Measurements from ENCODE around the gene TEK.
A peak's percentile ranks its signal among the peaks of the same experiment; 100 is the strongest.

TEK gene

DNA sequence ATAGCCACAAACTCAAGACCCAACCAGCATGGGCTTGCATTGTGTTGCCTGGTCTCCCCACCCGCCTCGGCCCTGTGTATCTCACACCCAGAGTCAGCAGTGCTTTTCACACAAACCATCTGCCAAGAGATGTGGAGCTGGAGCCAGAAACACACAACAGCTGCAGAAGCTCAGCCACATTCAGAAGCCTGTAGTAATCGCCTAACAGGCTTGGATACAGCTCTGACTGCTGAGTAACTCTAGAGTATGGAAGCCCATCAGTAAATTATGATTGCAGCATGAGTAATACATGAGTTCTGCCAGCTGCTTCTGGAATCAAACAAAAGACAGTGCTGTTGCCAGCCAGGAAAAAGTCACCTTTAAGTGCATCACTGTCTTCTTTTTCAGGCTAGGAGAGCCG is 16.0 kb downstream of the TEK start:
- DNase-seq = no peak

- DNase-seq = no peak
These were observed 16.9 kb downstream of the TEK start for GRCh38 chr9:27125936-27126335.

GRCh38 chr9:27126670-27127069 is 17.6 kb downstream of the TEK start:
- DNase-seq = no peak

GRCh38 chr9:27129221-27129620 is 20.2 kb downstream of the TEK start:
- DNase-seq = peak; percentile 11 to 25

DNA sequence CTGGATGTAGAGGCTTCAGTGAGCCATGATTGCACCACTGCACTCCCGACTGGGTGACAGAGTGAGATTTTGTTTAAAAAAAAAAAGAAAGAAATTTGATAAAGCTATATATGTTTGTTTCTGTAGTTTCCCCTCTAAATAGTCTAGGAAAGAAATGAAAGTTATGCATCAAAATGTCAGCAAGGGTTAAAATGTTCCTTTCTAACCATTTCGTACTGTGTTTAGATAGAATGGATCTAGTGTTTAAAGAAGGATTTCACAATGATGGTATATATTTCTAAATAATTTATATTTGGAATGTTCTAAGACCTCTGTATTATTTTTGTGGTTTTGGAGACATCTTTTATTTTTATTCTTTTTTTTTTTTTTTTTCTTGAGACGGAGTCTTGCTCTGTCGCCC is 22.7 kb downstream of the TEK start:
- no peak for DNase-seq

DNA sequence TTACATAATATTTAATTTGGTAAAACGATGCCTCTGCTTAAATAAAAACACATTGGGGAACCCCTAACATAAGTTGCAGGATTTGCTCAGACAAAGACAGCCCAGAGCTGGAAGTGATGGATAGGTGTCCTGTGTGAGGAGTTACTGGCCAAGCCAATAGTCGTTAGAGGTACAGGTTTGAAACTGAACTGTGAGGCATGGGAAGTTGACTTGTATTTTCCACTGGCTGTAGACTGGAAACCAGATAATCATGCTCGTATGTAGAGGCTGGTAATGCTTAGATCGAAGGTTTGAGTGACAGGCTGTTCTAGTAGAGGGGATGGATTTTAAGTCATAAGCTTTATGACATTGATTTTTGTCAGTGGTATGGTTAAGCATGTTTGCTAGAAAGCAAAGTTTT is 24.8 kb downstream of the TEK start:
- DNase-seq = no peak

DNA sequence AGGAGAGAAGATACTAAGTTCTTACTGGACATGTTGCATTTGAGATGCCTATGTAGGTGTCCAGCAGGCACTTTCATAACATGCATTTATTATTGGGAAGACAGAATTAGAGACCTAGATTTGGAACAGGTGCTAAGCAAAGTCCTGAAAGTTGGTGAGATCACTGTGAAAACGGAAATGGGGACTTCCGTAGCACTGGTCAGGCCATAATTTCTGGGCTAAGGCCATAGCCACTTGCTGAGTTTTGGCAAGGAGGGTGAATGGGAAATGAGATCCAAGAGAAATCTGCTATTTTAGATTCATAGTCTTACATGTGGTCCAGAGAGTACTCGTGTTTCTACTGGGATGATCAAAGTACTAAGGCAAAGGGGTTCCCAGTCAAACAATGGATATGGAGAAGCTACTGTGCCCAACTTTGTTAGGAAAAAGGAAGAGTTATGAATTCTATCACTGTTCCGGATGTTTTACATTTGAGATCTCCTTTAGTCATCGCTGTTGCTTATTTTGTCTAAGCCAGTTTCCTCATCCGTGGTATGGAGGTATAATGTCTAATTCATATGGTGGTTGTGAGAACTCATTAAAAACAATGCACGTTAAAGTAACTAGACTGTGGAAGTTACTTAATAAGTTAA is 33.4 kb downstream of the TEK start:
- no peak for DNase-seq

- DNase-seq = no peak
These were observed 36.1 kb downstream of the TEK start for GRCh38 chr9:27145143-27145542.

GRCh38 chr9:27149651-27150050 is 40.6 kb downstream of the TEK start:
- DNase-seq = no peak

DNA sequence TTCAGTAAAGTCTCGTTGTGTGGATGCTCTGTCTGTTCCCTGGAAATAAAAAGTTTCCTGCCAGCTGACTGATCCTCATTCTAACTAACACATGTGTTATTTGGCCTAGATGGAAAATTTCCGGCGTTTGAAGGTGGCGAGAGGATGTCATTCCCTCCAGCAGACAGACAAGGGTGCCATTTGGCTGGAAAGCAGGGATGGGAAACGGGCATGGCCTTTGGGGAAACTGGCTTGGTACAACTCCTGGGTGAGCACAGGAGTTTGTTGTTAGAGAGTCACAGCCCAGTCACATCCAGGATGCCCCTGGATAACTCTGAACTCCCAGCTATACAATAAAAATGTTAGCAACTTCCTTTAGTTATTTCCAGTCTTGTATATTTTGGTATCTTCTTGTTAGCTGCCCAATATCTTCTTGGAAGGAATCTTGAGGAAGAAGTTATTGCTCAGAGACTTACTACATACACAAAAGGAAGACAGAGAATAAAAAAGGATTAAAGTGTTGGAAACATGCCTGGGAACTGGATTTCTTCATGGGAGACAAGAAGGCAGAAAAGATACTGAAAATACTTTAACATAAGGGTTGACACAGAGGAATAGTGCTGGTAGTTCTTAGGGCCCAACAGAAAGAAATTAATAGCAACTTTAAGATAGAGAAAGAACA is 41.9 kb downstream of the TEK start:
- DNase-seq = no peak

DNA sequence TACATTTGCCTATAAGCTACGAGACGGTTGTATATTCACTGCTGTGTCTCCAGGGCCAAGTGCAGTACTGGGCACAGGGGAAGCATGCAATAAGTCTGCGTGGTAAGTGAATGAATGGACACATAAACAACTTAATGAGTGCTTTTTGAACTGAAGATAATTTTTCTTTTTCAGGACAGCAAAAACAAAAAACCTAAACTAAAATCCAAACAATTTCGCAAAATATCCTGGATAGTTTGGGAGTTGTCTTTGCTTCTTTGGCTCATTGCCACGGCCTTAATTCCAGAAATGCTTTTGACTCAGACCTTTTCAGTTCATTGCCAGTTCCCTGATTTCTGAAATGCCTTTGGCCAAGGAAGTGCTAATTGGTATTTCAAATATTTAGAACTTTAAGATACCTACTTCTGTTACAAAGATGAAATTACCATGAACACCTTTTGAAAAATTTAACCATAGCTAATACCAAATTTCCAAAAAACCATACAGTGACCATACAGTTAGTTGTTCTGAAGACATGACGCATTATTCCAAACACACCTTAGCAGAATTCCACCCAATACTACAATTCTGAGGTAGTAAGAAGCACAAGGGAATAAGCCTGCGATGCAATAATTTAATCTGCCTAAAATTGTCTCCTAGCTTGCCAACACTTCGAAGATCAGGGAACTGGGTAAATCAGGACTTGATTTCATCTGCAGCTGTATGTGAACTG is 42.8 kb downstream of the TEK start:
- DNase-seq = no peak

- DNase-seq = no peak
These were observed 43.3 kb downstream of the TEK start for GRCh38 chr9:27152405-27152718.

DNA sequence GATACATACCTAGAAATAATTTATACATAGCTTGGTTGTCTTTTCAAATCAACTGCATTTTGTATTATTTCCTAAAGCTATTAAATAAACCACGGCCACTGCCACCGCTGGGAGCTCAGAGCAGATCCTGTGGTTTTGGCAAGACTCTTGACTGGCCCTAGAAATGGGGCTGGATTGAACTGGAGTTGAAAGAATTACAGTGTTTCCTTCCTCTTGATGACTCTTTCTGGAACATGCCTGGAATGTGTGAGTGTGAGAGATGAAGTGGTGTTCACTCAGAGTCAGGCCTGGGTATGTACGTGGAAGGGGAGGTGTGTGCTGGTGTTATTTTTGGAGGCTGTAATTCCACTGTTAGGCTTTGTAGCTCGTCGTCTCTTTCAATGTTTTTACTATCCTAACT is 45.9 kb downstream of the TEK start:
- DNase-seq = no peak

DNA sequence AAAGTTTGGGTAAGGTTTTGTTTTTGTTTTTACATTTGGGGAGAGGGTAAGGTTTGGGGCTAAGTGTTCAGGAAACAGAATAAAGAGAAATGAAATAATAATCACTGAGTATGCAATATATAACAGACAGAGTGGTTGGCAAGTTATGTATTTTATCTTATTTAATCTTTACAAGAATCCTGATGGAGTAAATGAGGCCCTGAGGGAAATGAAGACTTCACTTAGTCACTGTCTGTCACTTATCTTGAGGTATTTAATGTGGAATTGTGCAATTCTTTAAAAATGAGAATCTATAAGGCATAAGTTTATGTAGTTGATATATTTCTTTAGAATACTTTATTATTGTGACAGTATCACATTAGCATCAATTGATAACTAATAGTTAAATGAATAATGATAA is 48.1 kb downstream of the TEK start:
- DNase-seq = no peak

GRCh38 chr9:27157736-27158135 is 48.7 kb downstream of the TEK start:
- no peak for DNase-seq

DNA sequence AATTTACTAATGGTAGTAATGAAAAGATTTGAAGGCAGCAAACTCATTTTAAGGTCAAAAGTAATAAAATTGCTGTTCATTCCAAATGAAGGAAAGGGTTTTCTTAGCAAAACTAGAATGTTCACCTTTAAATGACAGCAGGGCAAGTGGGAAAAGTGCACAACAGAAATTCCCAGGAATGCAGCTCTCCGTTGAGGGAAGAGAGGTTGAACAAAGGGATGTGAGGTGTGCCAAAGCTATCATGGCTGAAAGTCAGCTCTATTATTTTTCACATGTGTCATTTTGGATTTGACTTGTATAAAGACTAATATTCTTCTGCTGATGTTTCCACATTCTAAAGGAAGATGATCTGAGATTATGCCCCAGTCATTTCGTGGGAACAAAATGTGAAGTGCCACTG is 51.6 kb downstream of the TEK start:
- no peak for DNase-seq

- no peak for DNase-seq
These were observed 53.0 kb downstream of the TEK start for GRCh38 chr9:27162045-27162444.

DNA sequence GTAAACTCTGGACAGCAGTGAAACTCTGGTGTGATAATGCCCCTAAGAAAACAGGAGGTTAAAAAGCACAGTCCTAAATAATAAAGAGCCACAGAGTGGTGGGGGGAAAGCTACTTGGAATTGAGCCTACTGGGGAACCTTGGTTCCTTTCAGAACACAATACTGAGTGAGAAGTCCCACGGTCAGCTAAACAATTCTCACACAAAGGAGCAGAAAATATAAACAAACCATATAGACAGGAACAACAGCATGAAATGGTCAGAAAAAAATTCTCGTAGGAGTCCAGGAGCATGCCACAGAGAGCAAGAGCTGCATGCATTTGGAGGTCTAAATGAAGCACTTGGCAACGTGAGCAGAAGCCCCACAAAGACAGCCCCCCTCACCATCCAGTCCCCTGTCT is 56.0 kb downstream of the TEK start:
- DNase-seq = no peak

DNA sequence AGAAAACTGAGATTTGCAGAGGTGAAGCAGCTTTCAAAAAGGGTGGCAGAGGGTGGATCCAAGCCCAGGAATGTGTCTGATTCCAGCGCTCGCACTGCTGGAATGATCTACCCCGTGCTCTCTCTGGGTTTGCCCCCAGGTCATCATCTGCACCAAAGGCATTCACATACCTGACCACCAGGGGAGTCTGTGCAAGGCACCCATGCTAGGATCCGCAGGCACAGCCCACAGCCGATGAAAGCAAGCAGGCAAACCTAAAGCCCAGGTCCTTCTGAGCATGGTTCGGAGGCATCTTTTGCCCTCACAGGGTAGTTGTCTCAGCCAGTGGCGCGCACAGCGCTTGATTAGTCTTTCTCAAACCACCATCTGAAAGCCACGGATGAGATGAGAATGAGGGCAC is 56.6 kb downstream of the TEK start:
- no peak for DNase-seq

DNA sequence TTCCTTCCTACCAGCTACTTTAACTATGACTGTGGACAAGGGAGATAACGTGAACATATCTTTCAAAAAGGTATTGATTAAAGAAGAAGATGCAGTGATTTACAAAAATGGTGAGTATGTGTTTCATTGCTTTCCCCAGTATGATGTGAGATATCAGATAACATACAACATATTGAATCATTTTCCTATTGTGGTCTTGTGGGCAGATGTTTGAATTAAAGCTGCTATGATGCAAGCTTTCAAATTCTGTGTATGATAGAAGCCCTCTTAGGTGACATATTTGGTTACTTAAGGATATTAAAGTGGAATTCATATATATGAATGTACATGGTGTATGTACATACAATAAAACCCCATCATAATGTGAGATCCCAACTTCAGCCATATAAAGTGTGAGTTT is 59.5 kb downstream of the TEK start:
- DNase-seq = peak in 1 of 2 donors; percentile 4

DNA sequence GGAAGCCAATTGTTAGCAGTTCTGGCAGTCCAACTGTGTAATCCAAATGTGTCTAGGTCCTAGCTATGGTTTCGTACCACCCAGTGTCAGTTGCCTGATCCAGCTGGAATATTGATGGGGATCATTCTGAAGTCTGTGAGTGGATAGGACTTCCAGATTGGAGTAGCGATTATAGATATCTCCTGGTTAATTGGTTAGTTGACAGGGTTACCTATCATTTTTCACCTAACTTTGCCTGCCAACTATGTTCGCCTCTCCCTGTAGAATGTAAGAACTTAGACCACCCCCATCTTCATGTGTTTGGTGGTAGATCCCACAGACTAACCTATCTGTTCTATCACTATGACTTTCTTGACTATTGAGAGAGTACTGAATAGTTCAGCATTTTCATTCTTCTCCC is 59.9 kb downstream of the TEK start:
- no peak for DNase-seq

DNA sequence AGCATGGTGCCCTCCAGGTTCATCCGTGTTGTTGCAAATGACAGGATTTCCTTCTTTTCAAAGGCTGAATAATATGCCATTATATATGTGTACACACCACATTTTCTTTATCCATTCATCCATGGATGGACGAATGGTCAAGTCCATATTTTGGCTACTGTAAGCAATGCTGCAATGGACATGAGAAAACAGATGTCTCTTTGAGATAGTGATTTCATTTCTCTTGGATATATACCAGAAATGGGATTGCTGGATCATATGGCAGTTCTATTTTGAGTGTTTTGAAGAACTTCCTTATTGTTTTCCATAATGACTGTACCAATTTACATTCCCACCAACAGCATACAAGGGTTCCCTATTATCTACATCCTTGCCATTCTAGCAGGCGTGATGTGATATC is 67.9 kb downstream of the TEK start:
- DNase-seq = no peak

DNA sequence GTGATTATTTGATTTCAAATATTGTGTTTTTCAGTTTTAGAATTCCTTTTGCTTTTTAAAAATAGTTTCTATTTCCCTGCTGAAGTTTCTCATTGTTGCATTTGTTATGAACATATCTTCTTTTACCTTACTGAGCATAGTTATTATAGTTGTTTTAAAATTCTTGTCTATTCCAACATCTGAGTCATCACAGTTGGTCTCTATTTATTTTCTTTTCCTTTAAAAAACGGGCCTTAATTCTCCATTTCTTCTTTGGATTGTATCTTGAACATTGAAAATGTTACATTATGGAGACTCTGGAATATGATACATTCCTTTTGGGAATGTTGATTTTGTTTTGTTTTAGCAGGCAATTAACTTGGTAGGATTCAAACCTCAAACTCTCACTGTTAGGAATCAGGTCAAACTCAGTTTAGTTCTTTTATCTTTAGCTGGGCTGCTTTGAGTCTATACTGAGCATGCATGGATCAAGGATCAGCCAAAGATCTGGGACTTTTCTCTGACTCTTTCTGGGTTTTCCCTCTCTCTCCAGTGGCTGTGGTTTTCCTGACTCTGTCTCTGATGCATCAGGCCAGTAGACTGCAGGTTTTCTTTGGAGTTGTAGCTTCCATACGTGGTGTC is 70.3 kb downstream of the TEK start:
- DNase-seq = no peak

DNA sequence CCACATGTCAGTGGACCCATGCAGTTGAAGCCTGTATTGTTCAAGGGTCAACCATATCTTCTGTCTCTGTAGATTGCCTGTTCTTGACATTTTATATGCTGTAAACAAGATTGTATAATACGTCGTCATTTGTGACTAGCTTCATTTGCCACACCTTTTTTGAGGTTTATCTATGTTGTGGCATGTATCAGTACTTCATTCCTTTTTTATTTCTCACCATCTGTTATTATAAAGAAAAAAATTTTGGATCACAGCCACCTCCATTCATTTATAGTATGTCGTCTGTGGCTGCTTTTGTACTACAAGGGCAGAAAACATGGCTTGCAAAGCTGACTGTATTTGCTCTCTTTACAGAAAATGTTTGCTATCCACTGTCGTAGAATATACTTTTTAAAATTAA is 72.4 kb downstream of the TEK start:
- DNase-seq = no peak

Data from inflammatory macrophage treated with lipopolysaccharide for 1 hour (primary cell).